GM21737 (cell line): ENCODE data around the gene KIFC3.
"Not testable (repeated sequence)": the region's sequence is repeated elsewhere in the genome, so short reads cannot be mapped to it uniquely, and the experiment has no call there.

ENCODE experiments used
- ATAC-seq: cut with Tn5 transposase; IDR thresholded peaks from one replicate; pipeline ENCODE4 v1.9.1; 2021; ENCODE audit warnings: mild to moderate bottlenecking, moderate library complexity; ENCODE audit not compliant: unreplicated experiment

KIFC3 gene, protein sequence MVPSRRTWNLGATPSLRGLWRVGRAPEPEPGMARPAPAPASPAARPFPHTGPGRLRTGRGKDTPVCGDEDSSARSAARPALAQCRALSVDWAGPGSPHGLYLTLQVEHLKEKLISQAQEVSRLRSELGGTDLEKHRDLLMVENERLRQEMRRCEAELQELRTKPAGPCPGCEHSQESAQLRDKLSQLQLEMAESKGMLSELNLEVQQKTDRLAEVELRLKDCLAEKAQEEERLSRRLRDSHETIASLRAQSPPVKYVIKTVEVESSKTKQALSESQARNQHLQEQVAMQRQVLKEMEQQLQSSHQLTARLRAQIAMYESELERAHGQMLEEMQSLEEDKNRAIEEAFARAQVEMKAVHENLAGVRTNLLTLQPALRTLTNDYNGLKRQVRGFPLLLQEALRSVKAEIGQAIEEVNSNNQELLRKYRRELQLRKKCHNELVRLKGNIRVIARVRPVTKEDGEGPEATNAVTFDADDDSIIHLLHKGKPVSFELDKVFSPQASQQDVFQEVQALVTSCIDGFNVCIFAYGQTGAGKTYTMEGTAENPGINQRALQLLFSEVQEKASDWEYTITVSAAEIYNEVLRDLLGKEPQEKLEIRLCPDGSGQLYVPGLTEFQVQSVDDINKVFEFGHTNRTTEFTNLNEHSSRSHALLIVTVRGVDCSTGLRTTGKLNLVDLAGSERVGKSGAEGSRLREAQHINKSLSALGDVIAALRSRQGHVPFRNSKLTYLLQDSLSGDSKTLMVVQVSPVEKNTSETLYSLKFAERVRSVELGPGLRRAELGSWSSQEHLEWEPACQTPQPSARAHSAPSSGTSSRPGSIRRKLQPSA

DNA sequence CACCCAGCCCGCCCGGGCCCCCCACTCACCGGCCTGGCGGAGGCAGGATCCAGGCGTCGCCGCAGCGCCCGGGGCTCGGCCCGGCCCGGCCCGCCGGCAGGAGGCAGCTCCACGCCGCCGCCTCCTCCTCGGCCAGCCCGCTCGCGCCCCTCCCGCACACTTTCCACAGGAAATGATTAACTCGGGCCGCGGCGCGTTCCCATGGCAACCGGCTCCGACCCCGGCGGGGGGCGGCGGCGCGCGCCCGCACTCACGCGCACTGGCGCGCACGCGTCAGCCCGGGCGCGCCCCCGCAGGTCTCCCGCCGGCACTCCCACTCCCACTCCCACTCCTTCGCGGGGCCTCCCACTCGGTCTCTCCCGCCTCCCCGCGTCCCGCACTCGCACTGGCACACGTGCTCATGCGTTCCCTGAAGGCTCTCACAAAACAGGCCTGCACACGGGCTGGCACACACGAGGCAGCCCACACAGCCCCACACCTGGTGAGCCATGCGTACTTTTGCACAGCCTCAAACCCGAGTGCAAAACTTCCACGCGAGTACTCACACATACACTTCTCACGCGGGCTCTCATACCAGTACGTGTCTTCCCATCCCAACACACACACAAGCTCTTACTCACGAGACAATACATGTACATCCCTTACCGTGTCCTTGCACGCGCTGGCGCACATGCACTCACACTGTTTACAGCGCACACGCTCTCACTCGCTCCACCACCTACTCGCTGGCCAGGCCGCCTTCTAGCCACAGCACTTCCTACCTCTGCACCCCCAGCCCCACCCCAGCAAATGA, at the start of gene KIFC3:
Gene KIFC3, minus strand, starts transcription at position 151 of the 793 bp plus-strand sequence. CDS start 4,248 bp downstream, outside the sequence.
- ATAC-seq = no peak

DNA sequence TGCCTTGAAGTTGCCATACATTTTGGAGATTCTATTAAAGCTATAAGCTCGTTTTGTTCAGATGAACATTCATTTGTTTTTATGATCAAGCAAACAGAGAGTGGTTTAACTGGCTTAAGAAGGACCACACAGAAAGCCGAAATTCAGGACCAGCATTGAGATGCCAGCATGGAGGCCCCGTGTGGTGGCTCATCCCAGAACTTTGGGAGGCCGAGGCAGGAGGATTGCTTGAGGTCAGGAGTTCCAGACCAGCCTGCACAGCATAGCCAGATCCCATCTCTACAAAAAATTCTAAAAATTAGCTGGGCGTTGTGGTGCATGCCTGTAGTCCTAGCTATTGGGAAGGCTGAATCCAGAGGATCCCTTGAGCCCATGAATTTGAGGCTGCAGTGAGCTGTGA, 45.9 kb upstream of the KIFC3 start:
- ATAC-seq = no peak

DNA sequence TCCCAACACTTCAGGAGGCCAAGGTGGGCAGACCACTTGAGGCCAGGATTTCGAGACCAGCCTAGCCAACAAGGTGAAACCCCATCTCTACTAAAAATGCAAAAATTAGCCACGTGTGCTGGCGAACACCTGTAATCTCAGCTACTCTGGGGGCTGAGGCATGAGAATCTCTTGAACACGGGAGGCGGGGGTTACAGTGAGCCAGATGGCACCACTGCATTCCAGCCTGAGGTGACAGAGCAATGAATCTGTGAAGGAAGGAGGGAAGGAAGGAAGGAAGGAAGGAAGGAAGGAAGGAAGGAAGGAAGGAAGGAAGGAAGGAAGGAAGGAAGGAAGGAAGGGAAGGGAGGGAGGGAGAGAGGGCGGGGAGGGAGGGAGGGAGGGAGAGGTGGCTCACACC, 44.6 kb upstream of the KIFC3 start:
- ATAC-seq = not testable (repeated sequence)

DNA sequence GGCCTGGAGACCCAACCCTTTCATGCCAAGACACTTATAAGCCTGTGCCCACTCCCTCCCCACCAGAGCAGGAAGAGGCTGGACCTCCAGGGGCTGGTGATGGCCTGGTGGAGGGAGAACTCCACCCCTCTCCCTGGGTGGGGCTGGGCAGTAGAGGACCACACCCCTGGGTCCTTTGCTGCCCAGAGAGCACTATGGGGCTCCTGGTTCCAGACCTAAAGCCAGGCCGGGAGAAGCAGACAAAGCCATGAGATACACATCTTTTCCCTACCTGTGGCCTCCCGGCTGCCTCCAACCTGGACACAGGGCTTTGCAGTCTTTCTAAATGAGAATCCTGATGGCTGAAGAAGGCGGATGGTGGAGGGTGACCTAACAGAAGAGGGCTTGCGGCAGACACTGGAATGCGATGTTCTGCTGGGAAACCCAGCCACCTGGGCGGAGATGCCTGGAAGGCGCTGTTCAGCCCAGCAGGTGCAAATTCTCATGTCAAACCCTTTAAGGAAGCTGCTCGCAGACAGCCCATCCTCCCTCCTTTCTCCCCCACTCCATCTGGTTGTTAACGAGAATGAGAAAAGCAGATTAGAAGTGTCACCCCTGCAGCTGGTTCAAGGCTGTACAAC, 43.9 kb upstream of the KIFC3 start:
- no peak for ATAC-seq

DNA sequence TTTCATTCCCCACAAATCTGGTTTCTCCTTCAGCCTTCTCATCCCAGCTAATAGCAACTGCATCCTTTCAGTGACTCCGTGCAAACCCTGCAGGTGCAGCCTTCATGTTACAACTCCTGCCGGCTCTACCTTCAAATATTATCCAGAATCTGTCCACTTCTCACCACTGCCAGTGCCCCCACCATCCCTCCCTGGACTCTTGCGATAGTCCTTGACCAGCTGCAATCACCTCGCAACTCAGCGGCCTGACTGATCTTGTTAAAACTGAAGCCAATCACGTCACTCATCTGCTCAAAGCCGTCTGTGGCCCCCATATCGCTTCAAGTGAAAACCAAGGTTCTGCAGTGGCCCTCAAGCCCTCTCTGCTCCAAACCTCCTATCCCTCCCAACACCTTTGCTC, 42.8 kb upstream of the KIFC3 start:
- no peak for ATAC-seq

DNA sequence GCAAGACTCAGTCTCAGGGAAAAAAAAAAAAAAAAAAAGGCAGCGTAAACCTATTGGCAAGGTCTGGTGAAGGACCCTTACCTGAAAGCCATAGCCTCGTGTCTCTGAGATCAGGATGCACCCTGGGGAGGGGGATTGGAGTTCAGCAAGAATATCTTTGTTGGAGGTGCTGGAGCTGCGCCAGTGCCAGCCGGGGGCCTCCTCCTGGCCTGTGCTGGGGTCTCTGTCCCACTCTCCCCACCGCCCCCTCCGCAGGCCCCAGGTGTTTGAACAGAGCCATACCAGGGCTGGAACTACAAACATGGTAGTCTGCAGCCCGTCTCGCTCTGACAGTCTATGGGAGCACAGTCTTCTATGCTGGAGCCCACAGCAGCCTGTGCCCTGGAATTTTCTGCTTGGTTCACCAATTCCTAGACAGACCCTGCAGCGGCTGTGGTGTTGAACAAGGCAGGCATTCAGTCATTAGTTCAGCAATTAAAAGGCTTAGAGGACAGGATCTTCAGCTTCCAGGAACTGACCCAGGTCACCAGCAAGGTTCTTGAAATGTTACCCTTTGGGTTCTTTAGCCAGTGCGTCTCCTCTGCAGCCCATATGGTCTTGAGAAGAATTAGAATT, 42.2 kb upstream of the KIFC3 start:
- ATAC-seq = no peak

DNA sequence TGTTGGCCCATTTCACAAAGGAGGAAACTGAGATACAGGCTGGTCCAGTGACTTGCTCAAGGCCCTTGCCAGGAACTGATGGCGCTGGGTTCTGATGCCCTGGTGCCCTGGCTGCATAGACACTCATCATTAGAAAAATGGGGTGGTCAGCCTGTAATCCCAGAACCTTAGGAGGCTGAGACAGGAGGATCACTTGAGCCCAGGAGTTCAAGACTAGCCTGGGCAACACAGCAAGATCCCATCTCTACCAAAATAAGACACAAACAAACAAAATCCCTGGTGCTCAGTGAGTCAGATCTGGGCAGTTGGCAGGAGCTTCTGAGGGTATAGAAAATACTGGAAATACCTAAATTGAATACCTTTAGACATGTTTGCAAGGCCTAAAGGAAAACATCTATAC, 41.1 kb upstream of the KIFC3 start:
- ATAC-seq = no peak

DNA sequence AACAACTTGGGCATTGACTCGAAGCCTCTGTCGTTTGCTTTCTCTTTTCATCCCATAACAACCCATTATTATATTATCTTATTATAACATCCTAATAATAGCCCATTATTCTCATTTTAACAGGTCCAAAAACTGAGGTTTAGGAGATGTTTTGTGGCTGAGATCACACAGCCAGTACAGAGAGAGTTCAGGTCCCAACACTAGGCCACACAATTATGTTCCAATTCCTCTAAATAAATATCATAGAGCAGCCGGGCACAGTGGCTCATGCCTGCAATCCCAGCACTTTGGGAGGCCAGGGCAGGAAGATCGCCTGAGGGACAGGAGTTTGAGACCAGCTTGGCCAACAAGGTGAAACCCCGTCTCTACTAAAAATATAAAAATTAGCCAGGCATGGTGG, 40.3 kb upstream of the KIFC3 start:
- no peak for ATAC-seq

DNA sequence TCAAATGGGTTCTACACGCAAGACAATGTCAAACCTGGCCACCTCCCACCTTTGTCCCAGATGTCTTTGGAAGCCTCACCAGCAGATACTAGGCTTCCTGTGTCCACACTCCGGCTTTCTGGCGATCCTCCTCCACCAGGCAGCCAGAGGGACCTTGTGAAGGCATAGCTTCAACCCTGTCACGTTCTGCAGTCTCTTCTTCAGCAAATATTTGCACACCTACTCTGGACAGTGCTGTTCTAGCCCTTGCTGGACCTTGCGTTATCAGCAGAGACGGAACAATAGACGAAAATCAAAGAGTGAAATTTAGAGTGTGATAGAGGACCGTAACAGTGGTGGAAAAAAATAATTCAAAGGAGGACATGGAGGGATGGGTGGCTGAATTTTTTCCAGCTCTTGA, 38.5 kb upstream of the KIFC3 start:
- no peak for ATAC-seq

DNA sequence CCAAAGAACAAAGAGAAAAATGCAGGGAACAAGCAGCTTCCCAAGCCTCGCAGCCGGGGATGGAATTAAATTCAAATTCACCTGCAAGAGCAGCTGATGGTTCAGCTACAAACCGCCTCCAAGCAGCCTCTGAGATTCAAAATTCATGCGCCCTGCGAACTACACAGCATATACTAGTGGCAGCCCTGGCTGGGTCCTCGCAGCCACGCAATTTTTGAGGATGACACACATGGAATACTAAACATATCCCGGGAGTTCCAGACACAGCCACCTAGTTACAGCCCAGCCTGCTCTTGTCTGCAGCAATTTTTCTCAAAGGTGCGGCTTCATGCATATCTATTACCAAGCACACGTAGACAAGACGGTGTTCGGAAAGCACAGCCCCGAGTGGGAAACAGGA, 35.9 kb upstream of the KIFC3 start:
- no peak for ATAC-seq

DNA sequence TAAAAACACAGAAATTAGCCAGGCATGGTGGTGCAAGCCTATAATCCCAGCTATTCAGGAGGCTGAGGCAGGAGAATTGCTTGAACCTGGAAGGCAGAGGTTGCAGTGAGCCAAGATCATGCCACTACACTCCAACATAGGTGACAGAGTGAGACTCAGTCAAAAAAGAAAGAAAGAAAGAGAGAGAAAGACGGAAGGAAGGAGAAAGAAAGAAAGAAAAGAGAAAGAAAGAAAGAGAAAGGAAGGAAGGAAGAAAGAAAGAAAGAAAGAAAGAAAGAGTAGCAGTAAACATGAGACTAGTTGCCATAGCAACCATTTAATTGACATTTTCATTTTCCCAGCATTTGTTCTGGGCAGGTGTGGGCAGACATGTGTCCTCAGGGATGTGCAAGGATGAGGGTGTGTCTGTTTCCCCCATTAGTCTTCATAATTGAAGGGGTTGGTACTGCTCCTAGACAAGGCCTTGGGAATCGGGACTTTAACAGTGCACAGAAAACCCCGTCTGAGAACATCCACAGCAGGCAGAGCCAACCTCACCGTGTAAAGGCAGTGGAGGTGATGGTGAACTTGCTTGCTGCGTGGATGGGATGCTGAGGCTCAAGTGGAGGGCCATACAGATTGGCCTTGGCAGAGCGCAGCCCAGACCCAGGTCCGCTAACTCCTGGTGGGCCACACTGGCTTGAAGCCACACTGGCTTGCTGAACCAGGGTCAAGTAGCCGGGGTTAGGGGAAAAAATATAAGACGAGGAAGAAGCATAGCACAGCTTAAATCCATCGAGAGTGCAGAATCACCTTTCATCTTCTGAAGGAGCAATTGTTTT, 35.2 kb upstream of the KIFC3 start:
- ATAC-seq = no peak

DNA sequence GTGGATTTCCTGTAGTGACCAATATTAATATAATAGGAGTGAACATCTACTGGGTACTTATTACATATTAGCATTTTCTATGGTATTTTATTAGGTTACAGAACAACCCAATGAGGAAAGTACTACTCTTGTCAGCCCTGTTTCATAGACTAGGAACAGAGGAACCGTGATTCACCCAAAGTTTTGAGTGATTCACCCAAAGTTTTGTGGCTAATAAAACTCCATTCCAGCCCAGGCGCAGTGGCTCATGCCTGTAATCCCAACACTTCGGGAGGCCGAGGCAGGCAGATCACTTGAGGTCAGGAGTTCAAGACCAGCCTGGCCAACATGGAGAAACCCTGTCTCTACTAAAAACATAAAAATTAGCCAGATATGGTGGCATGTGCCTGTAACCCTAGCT, 33.1 kb upstream of the KIFC3 start:
- not testable (repeated sequence) for ATAC-seq

DNA sequence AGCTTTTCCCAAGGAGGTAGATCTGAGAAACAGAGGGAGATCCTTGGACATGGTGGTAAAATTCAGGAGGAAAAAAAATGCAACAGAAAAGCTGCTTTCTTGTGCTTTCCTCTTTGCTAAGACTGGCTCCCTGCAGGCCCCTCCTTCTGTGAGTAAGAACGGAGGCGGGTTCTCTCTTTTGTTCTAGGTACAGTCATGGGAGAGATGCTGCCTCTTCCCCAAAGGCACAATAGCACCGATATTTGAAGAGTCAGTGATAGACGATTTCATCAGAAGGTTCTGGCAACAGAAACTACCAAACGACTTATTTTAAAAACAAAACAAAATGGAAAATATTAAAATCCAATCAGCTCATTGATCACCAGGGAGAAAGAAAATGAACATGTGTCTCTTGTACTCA, 32.6 kb upstream of the KIFC3 start:
- ATAC-seq = no peak

DNA sequence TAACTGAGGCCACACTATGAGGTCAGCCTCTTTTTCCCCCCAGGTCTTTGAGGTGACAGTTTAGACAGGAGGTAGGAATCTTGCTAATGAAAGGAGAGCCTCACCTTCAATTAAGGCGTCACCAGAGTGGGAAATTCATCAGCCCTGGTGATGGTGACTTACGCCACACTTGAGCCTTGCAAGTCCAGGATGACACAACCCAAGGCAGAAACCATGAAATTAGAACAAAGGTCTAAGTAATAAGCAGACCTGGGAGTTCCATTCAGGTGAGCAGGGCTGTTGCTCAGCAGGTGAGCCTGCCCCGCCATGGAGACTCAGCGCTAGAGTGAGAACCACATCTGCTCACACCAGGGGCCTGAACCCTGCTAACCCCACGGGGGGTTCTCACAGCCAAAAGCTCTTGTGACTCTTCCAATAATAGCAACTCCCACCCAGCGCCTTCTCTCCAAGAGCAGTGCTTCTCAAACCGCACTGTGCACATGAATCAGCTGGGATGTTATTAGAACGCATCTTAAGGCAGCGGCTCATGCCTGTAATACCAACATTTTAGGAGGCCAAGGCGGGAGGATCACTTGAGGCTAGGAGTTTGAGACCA, 28.7 kb upstream of the KIFC3 start:
- ATAC-seq = no peak

DNA sequence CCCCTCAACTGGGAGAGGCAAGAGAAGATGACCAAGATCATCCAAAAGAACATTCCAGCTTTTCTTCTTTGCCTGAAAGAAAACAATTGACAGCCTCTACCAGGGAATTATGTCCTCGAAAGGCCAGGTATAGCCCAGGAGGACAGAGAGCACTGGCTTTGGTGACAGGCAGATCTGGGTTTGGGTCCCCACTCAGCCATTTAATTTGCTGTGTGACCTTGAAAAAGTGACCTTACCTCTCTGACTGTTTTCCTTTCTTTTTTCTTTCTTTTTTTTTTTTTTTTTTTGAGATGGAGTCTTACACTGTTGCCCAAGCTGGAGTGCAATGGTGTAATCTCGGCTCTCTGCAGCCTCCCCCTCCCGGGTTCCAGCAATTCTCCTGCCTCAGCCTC, 27.7 kb upstream of the KIFC3 start:
- no peak for ATAC-seq

DNA sequence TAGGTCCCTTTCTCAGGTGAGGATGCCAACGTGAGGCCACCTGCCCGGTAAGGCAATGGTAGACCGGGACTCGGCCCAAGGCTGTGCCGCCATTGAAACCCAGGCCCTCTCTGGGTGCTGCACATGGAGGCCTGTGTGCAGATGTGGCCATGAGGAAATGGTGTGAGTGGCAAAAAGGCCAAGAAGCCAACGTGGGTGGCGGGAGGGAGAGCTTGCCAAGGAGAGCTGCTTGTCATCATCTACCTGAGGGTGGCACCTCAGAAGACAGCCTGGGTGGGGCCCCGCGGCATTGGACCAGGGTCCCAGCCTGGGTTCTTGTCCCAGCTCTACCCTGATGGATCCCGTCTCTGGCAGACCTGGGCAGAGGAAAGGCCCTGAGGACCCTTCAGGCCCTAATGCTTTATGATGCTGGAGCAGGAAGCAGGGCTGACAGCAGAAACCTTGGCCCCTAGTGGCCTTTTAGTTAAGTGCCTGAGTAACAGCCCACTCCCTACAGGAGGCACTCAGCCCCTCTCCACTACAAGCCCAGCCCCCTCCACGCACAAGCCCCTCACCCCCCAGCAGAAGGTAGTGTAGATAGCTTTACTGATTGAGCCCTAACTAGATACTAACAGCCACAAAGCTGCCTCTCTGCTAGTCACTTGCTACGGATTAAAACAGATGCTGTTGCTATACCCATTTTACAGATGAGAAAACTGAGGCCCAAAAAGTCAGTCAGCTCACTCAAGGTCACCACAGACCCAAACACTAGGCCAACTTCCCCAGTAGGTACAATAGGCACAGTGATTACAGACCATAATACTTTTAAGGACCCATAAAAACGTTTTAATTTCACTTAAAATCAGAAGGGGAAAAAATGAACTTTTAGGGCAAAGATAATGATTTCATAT, 26.2 kb upstream of the KIFC3 start:
- ATAC-seq = no peak

DNA sequence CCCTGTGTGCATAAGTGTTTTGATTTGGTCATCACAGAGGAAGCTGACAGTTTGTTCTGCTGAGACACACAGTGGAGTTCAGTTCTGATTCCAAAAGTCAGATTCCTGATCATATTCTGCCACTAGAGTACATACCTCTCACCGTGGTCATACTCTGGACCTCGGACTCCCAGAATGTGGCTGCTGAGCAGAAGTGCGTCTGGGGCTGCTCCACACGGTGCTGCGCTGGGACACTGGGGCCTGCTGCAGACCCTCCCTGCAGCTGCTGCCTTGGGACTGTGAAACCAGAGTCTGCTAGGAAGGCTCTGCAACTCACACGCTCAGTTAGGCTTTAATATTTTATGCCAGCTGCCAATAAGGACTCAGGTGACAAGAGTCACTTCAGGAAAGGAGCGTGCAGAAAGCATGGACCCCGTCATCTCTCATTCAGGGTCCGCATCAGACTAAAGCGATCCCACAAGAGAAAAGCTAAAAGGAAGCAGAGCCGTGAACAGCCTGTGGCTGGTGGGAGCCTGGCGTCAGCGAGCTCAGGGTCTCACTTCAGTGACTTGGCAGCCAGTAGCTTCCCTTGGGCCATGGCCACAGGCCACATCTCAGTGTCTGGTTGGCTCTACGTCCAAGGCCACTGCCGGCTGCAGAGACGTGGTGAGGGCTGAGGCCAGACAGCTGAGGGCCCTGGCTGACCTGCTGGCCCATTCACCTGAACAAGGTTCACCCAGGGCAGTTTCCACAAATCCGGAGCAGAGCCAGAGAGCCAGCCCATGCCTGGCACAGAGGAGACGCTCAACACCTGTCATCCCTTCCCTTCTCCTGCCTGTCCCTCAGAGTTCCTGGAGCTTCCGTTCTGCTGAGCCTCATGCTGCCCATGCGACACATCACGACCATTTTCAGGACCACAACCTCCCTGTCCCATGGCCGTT, 24.7 kb upstream of the KIFC3 start:
- ATAC-seq = no peak
